GM12892 (cell line): ENCODE results near the gene NCOA4. TPM values are rescaled to one million over a fixed set of nuclear protein-coding genes. Genes with fewer than 3 reads are reported as not detected.

Source experiments
- DNase-seq: peaks from one replicate; pipeline ENCODE4 v3.0.0; 2011; ENCODE audit not compliant: insufficient read length
- FAIRE-seq: peaks from 2 replicates; lab custom pipeline; 2011; peaks lifted over from hg19 to GRCh38; lab: Jason Lieb, UNC
- POLR2A ChIP-seq: IDR thresholded peaks from 2 replicates; pipeline ENCODE4 v1.6.1; 2011; ENCODE audit warnings: low read depth, low read length, control low read depth
- POLR2AphosphoS5 ChIP-seq: IDR thresholded peaks from 2 replicates; pipeline ENCODE4 v1.6.1; 2011; ENCODE audit warnings: low read depth, low read length, control low read depth
- TAF1 ChIP-seq: IDR thresholded peaks from 2 replicates; pipeline ENCODE4 v1.6.1; 2011; ENCODE audit warnings: low read depth, mild to moderate bottlenecking, control low read depth, low read length, borderline replicate concordance
- polyA plus RNA-seq: library from polyadenylated mRNA; unstranded; fragments of >200 nt; gene quantifications from one replicate; pipeline ENCODE4 v1.2.1, GENCODE V29; 2012; ENCODE audit warnings: missing spikeins, inconsistent platforms; ENCODE audit not compliant: missing spikeins

The NCOA4 gene
- polyA plus RNA-seq = 65.1 TPM

- no peak for FAIRE-seq
- DNase-seq = peak; percentile 92
- TF ChIP-seq POLR2AphosphoS5 (peak; percentile 94), TAF1 (peak; percentile 84; the same call in 1 of the 2 replicates), POLR2A (peak; percentile 97)
Observed at GRCh38 chr10:46030091-46030937, at the start of gene NCOA4. NCOA4 (minus strand) TSS chr10:46030623; CDS start chr10:46016680, 13,943 bp downstream.

- no peak for FAIRE-seq
- DNase-seq = no peak
- TF ChIP-seq POLR2A (no peak), TAF1 (no peak), POLR2AphosphoS5 (no peak)
Observed at GRCh38 chr10:46079831-46080585, 49.6 kb upstream of the NCOA4 start.

GRCh38 chr10:46077731-46078413, 47.4 kb upstream of the NCOA4 start:
- FAIRE-seq = no peak

GRCh38 chr10:46077141-46077554, 46.7 kb upstream of the NCOA4 start:
- TF ChIP-seq TAF1 (no peak), POLR2A (no peak), POLR2AphosphoS5 (no peak)
- FAIRE-seq (no peak), DNase-seq (no peak)

More at GRCh38 chr10:46077731-46078413, 47.4 kb upstream of the NCOA4 start:
- DNase-seq = no peak
- TF ChIP-seq POLR2AphosphoS5 (no peak), POLR2A (no peak), TAF1 (no peak)

GRCh38 chr10:46075869-46076268, 45.4 kb upstream of the NCOA4 start:
- no peak for FAIRE-seq
- TF ChIP-seq POLR2AphosphoS5 (no peak), TAF1 (no peak), POLR2A (no peak)
- DNase-seq = no peak

GRCh38 chr10:46074196-46074946, 43.9 kb upstream of the NCOA4 start:
- FAIRE-seq (no peak), DNase-seq (no peak)
- no peak for TF ChIP-seq TAF1
- TF ChIP-seq POLR2A = no peak

GRCh38 chr10:46073564-46073963, 43.1 kb upstream of the NCOA4 start:
- TF ChIP-seq POLR2AphosphoS5 (no peak), TAF1 (no peak), POLR2A (no peak)
- DNase-seq = no peak
- FAIRE-seq = no peak

GRCh38 chr10:46070749-46071148, 40.3 kb upstream of the NCOA4 start:
- TF ChIP-seq TAF1 (no peak), POLR2A (no peak), POLR2AphosphoS5 (no peak)
- no peak for FAIRE-seq
- no peak for DNase-seq

GRCh38 chr10:46069771-46070463, 39.5 kb upstream of the NCOA4 start:
- DNase-seq (no peak), FAIRE-seq (no peak)
- TF ChIP-seq TAF1 (no peak), POLR2A (no peak), POLR2AphosphoS5 (no peak)

GRCh38 chr10:46068905-46069304, 38.5 kb upstream of the NCOA4 start:
- no peak for DNase-seq
- TF ChIP-seq POLR2A = no peak
- TF ChIP-seq POLR2AphosphoS5 = no peak
- no peak for TF ChIP-seq TAF1
- no peak for FAIRE-seq
